Measurements from ENCODE around the gene ASCC2.
"Not testable (repeated sequence)": the region's sequence is repeated elsewhere in the genome, so short reads cannot be mapped to it uniquely, and the experiment has no call there.

The ASCC2 gene, protein sequence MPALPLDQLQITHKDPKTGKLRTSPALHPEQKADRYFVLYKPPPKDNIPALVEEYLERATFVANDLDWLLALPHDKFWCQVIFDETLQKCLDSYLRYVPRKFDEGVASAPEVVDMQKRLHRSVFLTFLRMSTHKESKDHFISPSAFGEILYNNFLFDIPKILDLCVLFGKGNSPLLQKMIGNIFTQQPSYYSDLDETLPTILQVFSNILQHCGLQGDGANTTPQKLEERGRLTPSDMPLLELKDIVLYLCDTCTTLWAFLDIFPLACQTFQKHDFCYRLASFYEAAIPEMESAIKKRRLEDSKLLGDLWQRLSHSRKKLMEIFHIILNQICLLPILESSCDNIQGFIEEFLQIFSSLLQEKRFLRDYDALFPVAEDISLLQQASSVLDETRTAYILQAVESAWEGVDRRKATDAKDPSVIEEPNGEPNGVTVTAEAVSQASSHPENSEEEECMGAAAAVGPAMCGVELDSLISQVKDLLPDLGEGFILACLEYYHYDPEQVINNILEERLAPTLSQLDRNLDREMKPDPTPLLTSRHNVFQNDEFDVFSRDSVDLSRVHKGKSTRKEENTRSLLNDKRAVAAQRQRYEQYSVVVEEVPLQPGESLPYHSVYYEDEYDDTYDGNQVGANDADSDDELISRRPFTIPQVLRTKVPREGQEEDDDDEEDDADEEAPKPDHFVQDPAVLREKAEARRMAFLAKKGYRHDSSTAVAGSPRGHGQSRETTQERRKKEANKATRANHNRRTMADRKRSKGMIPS

DNA sequence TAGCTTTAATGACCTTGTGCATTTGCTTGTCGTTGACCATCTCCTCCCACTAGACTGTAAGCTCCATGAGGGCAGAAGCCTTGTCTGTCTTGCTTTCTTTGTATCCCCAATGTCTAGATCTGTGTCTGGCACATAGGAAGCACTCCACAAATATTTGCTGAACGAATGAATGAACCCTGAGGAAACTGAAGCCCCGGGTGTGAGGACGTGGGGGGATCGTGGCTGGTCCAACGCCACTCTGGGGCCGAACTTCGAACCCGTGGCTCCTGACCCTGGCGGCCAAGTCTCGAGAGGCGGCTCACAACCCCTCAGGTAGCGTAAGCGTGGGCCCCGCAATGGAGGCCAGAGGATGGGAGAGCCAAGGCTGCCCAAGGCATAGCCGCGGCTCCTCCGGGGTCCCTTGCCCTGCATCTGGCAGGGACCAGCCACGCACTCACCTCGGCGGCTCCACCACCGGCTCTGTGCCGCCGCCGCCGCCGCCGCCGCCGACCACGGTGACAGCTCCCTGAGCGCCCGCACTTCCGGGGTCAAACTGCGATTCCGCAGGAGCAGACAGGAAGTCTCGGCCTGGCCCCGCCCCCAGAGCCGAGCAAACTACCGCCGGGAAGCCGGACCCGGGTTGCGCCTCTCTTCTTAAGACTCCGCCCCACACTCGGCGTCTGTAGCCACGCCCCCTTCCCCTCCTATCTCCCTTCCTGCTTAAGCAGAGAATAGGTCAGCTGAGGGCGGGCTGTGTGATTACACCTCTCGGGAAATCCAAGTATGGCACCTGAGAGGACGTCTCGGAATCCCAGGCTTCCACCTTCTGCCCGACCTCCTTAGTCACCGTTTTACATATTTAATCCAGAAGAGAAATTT lies at the start of gene ASCC2:
ASCC2 (minus strand) TSS at position 534 of the 858 bp plus-strand sequence. CDS start 5,949 bp downstream, outside the sequence.
- peak; percentile 98 for DNase-seq

DNA sequence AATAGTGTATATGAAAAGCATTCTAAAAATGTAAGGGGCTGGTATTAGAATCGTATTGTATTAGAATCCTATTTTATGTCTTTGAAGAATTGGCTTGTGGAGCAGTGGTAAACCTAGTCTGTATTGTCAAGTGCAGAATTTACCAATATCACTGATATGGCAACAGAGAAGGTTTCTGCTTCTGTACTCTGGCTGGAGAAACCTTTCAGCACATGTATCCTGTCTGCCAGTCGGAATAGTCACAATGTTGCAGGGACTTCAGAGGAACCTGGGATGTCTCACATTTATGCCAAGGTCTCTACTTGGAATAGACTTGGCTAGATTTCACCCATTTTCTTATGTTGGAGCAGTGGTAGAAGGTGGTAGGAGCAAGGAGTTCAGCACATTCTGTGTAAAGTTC lies 49.3 kb upstream of the ASCC2 start:
- no peak for DNase-seq

DNA sequence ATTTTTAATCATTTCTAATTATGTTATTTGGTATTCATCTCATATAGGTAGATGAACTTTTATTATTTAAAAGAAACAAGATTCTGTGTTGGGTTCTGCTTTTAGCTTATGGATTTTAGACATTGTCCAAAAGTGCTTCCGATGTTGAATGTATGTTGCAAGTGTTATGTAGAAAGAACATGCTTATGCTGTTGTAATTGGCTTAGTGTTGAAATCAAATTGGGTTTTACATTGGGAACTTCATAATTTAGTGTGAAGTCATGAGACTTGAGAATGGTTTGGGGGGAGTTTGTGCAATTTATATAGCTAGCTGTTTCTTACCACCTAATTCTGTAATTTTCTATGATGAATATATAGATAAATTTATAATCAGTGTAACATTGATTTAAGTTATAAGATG lies 48.5 kb upstream of the ASCC2 start:
- no peak for DNase-seq

DNA sequence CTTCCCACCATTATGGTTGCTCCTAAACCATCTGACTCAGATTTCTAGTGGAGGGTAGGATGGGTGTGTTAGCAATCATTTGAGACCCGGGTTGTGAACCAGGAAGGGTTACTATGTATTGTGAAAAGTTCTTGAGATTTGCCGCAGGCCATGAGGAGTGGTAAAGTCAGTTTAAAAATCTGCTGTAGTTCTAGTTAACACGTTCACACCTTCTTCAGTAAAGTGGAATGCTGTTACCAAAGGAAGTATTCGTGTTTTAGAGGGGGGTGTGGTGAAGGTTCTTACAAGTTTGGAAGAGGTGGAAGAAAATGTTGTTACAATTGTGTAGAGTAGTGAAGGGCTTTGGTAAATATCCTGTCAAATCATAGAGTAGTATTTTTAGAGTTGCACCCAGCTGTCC lies 47.5 kb upstream of the ASCC2 start:
- no peak for DNase-seq

DNA sequence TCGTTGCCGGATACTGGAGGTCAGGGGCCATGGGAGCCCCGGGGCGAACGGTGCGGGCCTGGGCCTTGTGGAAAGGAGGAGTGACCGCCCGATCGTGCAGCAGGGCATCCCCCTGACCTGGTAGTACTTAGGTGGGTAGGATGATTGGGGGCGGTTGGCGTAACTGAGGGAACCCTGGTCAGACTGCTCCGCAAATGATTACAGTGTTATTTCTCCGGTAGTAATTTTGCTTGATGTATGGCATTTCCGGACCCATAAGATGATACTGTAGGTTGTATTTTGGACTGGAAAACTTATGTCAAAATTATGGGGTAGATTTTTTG lies 45.7 kb upstream of the ASCC2 start:
- DNase-seq: no peak

GRCh38 chr22:29883045-29883774 lies 45.1 kb upstream of the ASCC2 start, which contains the start of gene MTMR3:
MTMR3 (plus strand) TSS chr22:29883174; CDS start chr22:29971060, 87,886 bp downstream.
- DNase-seq: peak; percentile 88

DNA sequence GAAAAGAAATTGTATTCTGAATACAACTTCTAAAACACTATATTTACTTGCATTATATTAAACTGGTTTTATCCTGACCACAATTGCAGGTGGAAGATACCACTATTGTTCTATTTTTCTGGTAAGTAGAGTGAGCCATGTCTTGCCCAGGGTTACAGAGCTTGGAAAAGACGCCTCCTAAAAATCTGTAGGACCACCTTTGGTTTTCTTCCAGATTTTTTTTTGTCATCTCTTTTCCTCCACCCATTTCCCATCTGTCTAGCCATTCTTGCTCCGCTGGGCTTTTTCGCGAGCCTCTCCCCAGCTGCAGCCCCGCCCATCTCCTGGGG lies 44.6 kb upstream of the ASCC2 start:
- no peak for DNase-seq

- peak; percentile 21 for DNase-seq
These were observed 41.7 kb upstream of the ASCC2 start for GRCh38 chr22:29879753-29880152.

DNA sequence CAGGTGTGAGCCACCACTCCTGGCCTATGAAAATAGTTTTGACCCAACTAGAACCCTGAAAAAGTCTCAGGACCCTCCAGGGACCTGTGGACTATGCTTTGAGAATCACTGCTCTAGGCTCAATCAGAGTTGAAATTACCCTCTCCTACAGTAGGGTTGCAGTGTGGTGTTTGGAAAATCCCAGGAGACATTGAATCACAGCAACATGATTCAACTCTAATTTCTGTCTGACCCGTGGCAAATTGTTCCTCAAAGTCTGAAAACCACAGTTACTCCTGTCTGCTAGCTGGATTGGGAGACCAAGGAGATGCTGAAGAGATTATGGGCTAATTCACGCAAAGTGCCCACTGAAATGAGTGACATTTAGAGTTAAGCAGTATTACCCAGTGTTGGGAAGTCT lies 39.5 kb upstream of the ASCC2 start:
- DNase-seq: no peak

DNA sequence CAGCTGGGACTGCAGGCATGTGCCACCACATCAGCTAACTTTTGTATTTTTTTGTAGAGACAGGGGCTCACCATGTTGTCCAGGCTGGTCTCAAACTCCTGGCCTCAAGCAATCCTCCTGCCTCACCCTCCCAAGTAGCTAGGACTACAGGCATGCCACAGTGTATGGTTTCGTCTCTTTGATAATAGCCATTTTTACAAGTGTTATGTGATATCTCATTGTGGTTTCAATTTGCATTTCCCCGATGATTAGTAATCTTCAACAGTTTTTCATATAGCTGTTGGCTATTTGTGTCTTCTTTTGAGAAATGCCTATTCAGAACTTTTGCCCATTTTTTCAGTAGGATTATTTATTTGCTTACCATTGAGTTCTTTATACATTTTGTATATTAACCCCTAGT lies 35.9 kb upstream of the ASCC2 start:
- DNase-seq: peak; percentile 55

- no peak for DNase-seq
These were observed 34.9 kb upstream of the ASCC2 start for GRCh38 chr22:29872989-29873388.

DNA sequence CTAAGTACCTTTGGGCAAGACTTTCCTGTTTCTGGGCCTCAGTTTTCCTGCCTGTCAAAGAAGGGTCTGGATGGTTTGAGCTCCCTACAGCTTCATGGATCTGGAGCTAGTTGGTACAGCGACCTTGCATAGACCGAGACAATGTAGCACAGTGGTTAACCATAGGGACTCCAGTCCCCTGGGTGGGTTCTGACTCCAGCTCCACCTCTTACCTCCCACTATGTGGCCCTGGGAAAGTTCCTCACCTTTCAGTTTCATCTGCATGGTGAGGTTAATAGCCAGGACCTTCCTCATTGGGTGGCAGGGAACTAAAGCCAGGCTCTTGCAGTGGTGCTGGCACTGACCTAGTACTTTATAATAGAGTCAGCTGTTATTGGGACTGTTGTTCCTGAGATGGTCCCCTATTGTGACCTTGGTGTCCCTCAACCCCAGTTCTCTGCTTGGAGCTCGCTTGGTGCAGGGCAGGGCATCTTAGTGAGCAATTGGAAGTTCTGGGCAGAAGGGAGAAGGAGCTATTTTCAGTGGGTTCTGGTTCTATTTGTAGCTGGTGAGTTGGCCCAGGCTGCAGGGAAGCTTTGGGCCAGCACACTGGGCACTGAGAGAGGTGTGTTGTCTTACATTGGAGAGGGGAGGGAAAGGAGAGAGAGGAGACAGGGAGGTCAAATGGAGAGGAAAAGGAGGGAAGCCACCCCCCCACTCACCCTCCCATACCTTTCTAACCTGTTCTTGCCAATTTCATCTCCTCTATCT lies 34.2 kb upstream of the ASCC2 start:
- no peak for DNase-seq

- DNase-seq: no peak
These were observed 33.6 kb upstream of the ASCC2 start for GRCh38 chr22:29871684-29872083.

GRCh38 chr22:29870574-29870973 lies 32.5 kb upstream of the ASCC2 start:
- DNase-seq: no peak

- DNase-seq: no peak
These were observed 29.8 kb upstream of the ASCC2 start for GRCh38 chr22:29867851-29868250.

DNA sequence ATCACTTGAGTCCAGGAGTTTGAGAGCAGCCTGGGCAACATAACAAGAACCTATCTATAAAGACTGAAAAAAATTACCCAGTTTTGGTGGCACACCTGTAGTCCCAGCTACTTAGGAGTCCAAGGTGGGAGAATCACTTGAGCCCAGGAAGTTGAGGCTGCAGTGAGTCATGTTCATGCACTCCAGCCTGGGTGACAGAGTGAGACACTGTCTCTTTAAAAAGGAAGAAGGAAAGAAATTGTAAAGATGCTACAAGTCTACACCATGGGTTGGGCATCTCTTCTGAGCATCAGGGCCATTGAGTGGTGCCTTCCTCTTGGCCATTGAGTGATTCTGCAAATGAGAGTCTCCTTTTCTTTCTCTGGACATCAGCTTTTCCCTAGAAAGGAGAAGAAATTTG lies 29.2 kb upstream of the ASCC2 start:
- no peak for DNase-seq

DNA sequence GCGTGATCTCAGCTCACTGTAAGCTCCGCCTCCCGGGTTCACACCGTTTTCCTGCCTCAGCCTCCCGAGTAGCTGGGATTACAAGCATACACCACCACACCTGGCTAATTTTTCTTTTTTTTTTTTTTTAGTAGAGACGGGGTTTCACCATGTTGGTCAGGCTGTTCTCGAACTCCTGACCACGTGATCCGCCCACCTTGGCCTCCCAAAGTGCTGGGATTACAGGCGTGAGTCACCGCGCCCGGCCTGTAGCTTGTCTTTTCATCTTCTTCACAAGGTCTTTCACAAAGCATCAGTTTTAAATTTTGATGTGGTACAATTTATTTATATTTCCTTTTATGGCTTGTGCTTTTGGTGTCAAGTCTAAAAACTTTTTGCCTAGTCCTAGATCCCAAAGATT lies 27.5 kb upstream of the ASCC2 start:
- DNase-seq: not testable (repeated sequence)

GRCh38 chr22:29861672-29862297 lies 23.7 kb upstream of the ASCC2 start:
- DNase-seq: no peak

GRCh38 chr22:29860006-29860766 lies 22.1 kb upstream of the ASCC2 start:
- DNase-seq: no peak

DNA sequence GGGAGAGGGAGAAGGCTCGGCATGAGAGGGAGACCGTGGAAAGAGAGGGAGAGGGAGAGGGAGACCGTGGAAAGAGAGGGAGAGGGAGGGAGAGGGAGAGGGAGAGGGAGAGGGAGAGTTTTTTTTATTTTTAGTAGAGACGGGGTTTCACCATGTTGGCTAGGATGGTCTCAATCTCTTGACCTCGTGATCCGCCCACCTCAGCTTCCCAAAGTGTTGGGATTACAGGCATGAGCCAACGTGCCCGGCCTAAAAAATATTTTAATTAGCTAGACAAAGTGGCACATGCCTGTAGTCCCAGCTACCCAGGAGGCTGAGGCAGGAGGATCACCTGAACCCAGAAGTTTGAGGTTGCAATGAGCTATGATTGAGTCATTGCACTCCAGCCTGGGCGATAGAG lies 21.0 kb upstream of the ASCC2 start:
- not testable (repeated sequence) for DNase-seq

DNA sequence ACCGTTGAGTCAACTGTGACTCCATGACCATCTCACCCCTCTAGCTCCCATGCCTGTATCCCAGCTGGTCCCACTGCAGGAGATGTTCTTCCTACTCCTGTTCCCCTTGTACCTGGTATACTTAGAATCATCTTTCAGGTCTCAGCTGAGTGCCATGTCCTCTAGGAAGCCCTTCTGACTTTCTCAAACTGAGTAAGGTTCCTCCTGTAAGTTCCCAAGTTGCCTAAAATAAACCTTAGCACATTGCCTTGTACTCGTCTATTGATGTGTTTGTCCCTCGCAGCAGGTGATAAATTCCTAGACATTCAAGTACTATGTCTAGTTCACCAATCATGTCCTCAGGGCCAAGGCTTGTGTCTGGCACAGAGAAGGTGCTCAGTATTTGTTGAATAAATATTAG lies 18.4 kb upstream of the ASCC2 start:
- no peak for DNase-seq
